ENCODE results near the gene SP140. TPM values are rescaled to one million over a fixed set of nuclear protein-coding genes. Genes with fewer than 3 reads are reported as not detected.

SP140 gene
- total RNA-seq, 1 experiment from 2014 or later, result 1.1 TPM

GRCh38 chr2:230346921-230347533, 121.5 kb downstream of the SP140 start:
- BruUV-seq (replicated peaks), result no TSS peak
- DNase-seq (ENCODE audit: low read depth, low spot score) (no peak), ATAC-seq (no peak)
- Histone ChIP-seq H3K27me3 (ENCODE audit: control insufficient read depth, insufficient read depth, low read length) (no peaks in the 10 kb centered on the region), H3K4me1 (ENCODE audit: control insufficient read depth, insufficient read depth, low read length) (no peaks in the 10 kb centered on the region), H3K4me3 (ENCODE audit: low read depth in 2 of 2, low read length in 2 of 2) (no peak overlapping the region), H3K36me3 (ENCODE audit: control insufficient read depth, insufficient read depth, low read length) (no peaks in the 10 kb centered on the region), H3K27ac (ENCODE audit: low read length) (no peak overlapping the region), H3K9me3 (ENCODE audit: control insufficient read depth, insufficient read depth, low read depth, low read length) (peaks cover 9% of the 10 kb centered on the region; the same call in 1 of the 2 replicates)
- POLR2A ChIA-PET, result no interaction called here
- TF ChIP-seq, protein P1, sequence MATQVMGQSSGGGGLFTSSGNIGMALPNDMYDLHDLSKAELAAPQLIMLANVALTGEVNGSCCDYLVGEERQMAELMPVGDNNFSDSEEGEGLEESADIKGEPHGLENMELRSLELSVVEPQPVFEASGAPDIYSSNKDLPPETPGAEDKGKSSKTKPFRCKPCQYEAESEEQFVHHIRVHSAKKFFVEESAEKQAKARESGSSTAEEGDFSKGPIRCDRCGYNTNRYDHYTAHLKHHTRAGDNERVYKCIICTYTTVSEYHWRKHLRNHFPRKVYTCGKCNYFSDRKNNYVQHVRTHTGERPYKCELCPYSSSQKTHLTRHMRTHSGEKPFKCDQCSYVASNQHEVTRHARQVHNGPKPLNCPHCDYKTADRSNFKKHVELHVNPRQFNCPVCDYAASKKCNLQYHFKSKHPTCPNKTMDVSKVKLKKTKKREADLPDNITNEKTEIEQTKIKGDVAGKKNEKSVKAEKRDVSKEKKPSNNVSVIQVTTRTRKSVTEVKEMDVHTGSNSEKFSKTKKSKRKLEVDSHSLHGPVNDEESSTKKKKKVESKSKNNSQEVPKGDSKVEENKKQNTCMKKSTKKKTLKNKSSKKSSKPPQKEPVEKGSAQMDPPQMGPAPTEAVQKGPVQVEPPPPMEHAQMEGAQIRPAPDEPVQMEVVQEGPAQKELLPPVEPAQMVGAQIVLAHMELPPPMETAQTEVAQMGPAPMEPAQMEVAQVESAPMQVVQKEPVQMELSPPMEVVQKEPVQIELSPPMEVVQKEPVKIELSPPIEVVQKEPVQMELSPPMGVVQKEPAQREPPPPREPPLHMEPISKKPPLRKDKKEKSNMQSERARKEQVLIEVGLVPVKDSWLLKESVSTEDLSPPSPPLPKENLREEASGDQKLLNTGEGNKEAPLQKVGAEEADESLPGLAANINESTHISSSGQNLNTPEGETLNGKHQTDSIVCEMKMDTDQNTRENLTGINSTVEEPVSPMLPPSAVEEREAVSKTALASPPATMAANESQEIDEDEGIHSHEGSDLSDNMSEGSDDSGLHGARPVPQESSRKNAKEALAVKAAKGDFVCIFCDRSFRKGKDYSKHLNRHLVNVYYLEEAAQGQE (IDR thresholded peaks at IDR 0.05; ENCODE audit: insufficient read depth in 1 of 2, low read depth in 2 of 2, low read length in 1 of 2), result no peak
- TF ChIP-seq TCF7L2 (IDR thresholded peaks at IDR 0.05; ENCODE audit: low read depth, low read length) (no peak), SIN3A (IDR thresholded peaks at IDR 0.05; ENCODE audit: borderline replicate concordance, insufficient read depth, low read depth, low read length) (no peak), POLR2AphosphoS5 (IDR thresholded peaks at IDR 0.05; ENCODE audit: low read depth, low read length) (no peak)
- TF ChIP-seq, protein P2, sequence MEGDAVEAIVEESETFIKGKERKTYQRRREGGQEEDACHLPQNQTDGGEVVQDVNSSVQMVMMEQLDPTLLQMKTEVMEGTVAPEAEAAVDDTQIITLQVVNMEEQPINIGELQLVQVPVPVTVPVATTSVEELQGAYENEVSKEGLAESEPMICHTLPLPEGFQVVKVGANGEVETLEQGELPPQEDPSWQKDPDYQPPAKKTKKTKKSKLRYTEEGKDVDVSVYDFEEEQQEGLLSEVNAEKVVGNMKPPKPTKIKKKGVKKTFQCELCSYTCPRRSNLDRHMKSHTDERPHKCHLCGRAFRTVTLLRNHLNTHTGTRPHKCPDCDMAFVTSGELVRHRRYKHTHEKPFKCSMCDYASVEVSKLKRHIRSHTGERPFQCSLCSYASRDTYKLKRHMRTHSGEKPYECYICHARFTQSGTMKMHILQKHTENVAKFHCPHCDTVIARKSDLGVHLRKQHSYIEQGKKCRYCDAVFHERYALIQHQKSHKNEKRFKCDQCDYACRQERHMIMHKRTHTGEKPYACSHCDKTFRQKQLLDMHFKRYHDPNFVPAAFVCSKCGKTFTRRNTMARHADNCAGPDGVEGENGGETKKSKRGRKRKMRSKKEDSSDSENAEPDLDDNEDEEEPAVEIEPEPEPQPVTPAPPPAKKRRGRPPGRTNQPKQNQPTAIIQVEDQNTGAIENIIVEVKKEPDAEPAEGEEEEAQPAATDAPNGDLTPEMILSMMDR (IDR thresholded peaks at IDR 0.05), result no peak
- intact Hi-C loops (cut with micrococcal nuclease; ENCODE audit: unreplicated experiment), result no loop called here
- CTCF ChIA-PET, result no interaction called here
- in situ Hi-C loops (cut with HindIII; ENCODE audit: low pct_unique_long_range_greater_than_20kb, low sequenced_read_pairs), result no loop called here

DNA sequence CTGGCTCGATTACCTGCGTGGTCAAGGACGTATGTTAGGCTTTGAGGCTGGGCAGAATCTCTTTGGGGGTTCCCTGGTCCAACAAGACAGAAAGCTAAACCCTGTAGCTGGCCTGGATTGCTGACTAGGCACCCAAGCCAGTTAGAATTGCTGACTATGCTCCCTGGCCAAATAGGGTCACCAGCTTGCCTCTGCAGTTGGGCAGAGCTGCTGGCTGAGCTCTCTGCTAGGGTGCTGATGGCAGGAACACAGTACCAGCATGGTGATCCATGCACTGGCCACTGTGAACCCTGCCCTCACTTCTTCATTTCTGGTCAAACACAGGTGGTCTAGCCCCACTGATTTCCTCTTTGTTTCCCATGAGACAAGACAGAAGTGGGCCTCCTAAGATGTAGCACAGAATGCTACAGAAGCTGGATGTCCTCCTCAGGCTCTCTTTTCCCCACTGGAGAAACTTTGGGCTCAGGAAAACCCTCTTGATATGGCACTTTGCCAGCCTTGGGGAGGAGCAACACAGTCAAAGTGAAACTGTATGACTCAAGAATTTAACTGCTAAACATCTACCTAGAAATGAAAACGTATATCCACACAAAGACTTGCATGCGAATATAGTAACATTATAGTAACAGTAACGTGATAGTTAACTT, 122.2 kb downstream of the SP140 start:
- no peak overlapping the region for H3K4me3 ChIP-seq (ENCODE audit: low read depth in 2 of 2, low read length in 2 of 2)
- no peak overlapping the region for H3K27ac ChIP-seq (ENCODE audit: low read length)
- no peaks in the 10 kb centered on the region for H3K36me3 ChIP-seq (ENCODE audit: control insufficient read depth, insufficient read depth, low read length)
- no peaks in the 10 kb centered on the region for H3K4me1 ChIP-seq (ENCODE audit: control insufficient read depth, insufficient read depth, low read length)
- no peak for ATAC-seq
- POLR2A ChIA-PET, result interaction anchor here (0.6 kb wide), 1 partner anchor 126 kb away, joined by 4 read pairs; no protein-coding TSS in a partner anchor
- CTCF ChIA-PET, result interaction anchor here (0.5 kb wide), 1 partner anchor 431 kb away, joined by 6 read pairs; no protein-coding TSS in a partner anchor
- no peak for TF ChIP-seq TCF7L2 (IDR thresholded peaks at IDR 0.05; ENCODE audit: low read depth, low read length)
- TF ChIP-seq, protein P1 (IDR thresholded peaks at IDR 0.05; ENCODE audit: insufficient read depth in 1 of 2, low read depth in 2 of 2, low read length in 1 of 2), result no peak
- TF ChIP-seq POLR2AphosphoS5 (IDR thresholded peaks at IDR 0.05; ENCODE audit: low read depth, low read length), result no peak
- BruUV-seq (replicated peaks), result no TSS peak
- DNase-seq (ENCODE audit: low read depth, low spot score), result no peak
- no peaks in the 10 kb centered on the region for H3K27me3 ChIP-seq (ENCODE audit: control insufficient read depth, insufficient read depth, low read length)
- H3K9me3 ChIP-seq (ENCODE audit: control insufficient read depth, insufficient read depth, low read depth, low read length), result peaks cover 9% of the 10 kb centered on the region; the same call in 1 of the 2 replicates
- in situ Hi-C loops (cut with HindIII; ENCODE audit: low pct_unique_long_range_greater_than_20kb, low sequenced_read_pairs), result no loop called here
- intact Hi-C loops (cut with micrococcal nuclease; ENCODE audit: unreplicated experiment), result no loop called here
